ENCODE data around the gene VWCE. TPM values are rescaled to one million over a fixed set of nuclear protein-coding genes. Genes with fewer than 3 reads are reported as not detected.

Gene VWCE
- total RNA-seq, 1 experiment from 2014 or later: 2.5 TPM

DNA sequence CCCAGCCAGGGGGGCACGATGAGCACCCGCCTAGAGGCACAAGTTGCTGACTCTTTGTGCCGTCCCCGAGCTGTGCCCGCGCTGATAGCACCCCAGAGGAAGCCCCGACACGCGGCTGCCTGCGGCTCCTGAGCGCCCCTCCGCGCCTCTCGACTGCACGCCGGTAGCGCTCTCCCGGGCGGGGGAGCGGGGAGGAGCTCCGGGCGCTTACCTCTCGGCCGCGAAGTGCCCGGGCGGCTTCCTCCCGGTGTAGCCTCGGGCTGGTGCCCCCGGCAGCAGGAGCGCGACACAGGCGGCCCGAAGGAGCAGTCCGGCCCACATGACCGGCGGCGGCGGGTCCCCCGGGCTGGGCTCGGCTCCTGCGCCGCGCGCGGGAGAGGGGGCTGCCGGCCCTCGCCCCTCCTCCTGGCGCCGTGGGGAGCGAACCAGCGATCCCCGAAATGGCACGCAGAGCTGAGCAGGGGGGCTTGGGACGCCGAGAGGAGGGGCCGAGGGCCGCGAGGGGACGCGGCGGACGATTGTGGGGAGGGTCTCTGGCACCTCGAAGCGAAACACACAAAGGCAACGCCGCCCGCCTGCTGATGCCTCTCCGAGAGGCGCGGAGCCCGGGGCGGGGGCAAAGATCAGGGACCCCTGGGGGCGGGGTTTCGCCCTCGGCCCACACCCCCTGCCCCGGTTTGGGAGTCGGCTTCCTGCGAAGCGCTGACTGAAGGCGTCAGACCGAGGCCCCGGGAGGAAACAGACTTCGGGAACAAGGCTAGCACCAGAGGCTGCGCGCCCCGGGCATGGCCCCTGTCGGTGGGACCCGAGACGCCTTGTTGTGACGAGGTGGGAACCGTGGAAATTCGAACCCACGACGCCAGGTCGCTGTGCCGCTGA, at the start of gene VWCE (continued):
- TF ChIP-seq POLR2A (IDR thresholded peaks at IDR 0.05; ENCODE audit: borderline replicate concordance, extremely low read depth, insufficient read depth, insufficient read length): no peak
- no peak for TF ChIP-seq ELF1 (IDR thresholded peaks at IDR 0.05; ENCODE audit: borderline replicate concordance, low read depth)
- TF ChIP-seq SIN3A (IDR thresholded peaks at IDR 0.05; ENCODE audit: low read depth): no peak
- TF ChIP-seq MAX (IDR thresholded peaks at IDR 0.05): no peak
- TF ChIP-seq SRF (IDR thresholded peaks at IDR 0.05; ENCODE audit: low read depth): no peak

- no peak overlapping the region for H3K4me2 ChIP-seq (ENCODE audit: low read length)
- no peaks in the 10 kb centered on the region for H3K9me3 ChIP-seq (ENCODE audit: control insufficient read depth in 1 of 2, insufficient read depth in 1 of 2, low read depth in 1 of 2, low read length in 2 of 2)
- H3K9ac ChIP-seq (ENCODE audit: low read length): no peak overlapping the region
- DNase-seq (ENCODE audit: low read depth, low spot score) (no peak), ATAC-seq (no peak)
- no peaks in the 10 kb centered on the region for H4K20me1 ChIP-seq (ENCODE audit: insufficient read depth)
- no peaks in the 10 kb centered on the region for H3K9me2 ChIP-seq (ENCODE audit: insufficient read depth)
- peaks cover 13 to 14% of the 10 kb centered on the region in 2 experiments; a peak in 2 of 4 replicates for H3K36me3 ChIP-seq (ENCODE audit: control insufficient read depth in 1 of 2, insufficient read depth in 2 of 2, low read length in 2 of 2)
- no peaks in the 10 kb centered on the region for H3K79me2 ChIP-seq (ENCODE audit: insufficient read depth, low read length)
- no peak for TF ChIP-seq ZBTB33 (IDR thresholded peaks at IDR 0.05; ENCODE audit: extremely low read depth, insufficient replicate concordance, low read length)
- TF ChIP-seq CEBPB (IDR thresholded peaks at IDR 0.05; ENCODE audit: low read depth): no peak
- no peak for TF ChIP-seq ZNF274 (IDR thresholded peaks at IDR 0.05; ENCODE audit: low read depth, low read length)
- no peak for TF ChIP-seq REST (IDR thresholded peaks at IDR 0.05; ENCODE audit: low read depth)
- TF ChIP-seq SIN3A (IDR thresholded peaks at IDR 0.05; ENCODE audit: low read depth): no peak
- no peak for TF ChIP-seq ZFX (IDR thresholded peaks at IDR 0.05)
- TF ChIP-seq CBX3 (IDR thresholded peaks at IDR 0.05; ENCODE audit: low read depth): no peak
- no peak for TF ChIP-seq TCF7L2 (IDR thresholded peaks at IDR 0.05; ENCODE audit: borderline replicate concordance, extremely low read depth, insufficient read depth, insufficient read length)
- ChIA-PET RAD21 (ENCODE audit: low non-redundant PET in 1 of 2, low total read pairs in 2 of 2, uncharacterized antibody in 2 of 2, unreplicated experiment in 2 of 2) (no interaction called here), POLR2A (interaction anchor here (0.8 kb wide), 1 partner anchor 8 kb away, joined by 3 read pairs; no protein-coding TSS in a partner anchor), CTCF (no interaction called here)
- H3K27ac ChIP-seq (ENCODE audit: low read depth, low read length): no peak overlapping the region
- H3K4me1 ChIP-seq (ENCODE audit: control insufficient read depth in 1 of 2, insufficient read depth in 2 of 2, low read length in 2 of 2): no peaks in the 10 kb centered on the region
- no peaks in the 10 kb centered on the region for H3K27me3 ChIP-seq (ENCODE audit: insufficient read depth, low read length)
- intact Hi-C loops (cut with micrococcal nuclease): no loop called here
- no peak overlapping the region for H3K4me3 ChIP-seq (replicated peaks in 1 of 2; ENCODE audit: low read depth in 1 of 2, low read length in 2 of 2)
- BruUV-seq (replicated peaks): no TSS peak
- H2AFZ ChIP-seq (ENCODE audit: low read depth, low read length, poor library complexity, severe bottlenecking): no peak overlapping the region
These were observed 49.0 kb upstream of the VWCE start for GRCh38 chr11:61343792-61344745.
